NCI-H69 (cell line): ENCODE results near the gene PAIP2B.
"Not testable (repeated sequence)": the region's sequence is repeated elsewhere in the genome, so short reads cannot be mapped to it uniquely, and the experiment has no call there.

Experiments used
- DNase-seq: peaks from one replicate; lab custom pipeline; 2025; lab: John Stamatoyannopoulos, UW

PAIP2B gene, protein sequence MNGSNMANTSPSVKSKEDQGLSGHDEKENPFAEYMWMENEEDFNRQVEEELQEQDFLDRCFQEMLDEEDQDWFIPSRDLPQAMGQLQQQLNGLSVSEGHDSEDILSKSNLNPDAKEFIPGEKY

DNA sequence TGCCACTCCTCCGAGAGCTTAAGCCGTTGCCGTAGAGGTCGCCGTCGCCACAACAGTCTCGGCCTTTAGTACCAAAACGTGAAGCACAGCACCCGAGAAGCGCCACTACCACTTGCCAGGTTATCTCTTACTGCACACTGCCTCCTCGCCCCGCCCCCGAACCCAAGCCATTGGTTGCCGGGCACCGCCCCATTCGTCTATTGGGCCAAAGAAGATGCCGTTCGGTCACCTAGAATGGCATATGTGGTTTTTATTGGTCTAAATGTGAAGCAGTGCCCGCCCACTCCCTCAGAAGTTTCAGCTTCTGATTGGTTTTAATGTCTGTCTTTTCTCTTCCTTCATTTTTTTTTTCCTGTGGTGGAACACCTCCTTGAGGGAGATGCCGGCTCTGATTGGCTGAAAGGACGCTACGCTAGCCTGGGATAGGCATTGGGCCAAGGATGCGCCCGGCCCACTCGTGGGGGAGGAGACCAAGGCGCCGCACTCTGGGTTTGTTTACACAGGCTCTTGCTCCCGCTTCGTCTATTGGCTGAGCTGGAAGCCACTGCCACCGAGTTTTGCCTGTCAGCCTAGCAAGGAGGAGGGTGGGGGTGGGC lies at the start of gene PAIP2B:
PAIP2B (minus strand) TSS at position 139 of the 596 bp plus-strand sequence. CDS start 24,514 bp downstream, outside the sequence.
- peak; percentile 98 for DNase-seq

DNA sequence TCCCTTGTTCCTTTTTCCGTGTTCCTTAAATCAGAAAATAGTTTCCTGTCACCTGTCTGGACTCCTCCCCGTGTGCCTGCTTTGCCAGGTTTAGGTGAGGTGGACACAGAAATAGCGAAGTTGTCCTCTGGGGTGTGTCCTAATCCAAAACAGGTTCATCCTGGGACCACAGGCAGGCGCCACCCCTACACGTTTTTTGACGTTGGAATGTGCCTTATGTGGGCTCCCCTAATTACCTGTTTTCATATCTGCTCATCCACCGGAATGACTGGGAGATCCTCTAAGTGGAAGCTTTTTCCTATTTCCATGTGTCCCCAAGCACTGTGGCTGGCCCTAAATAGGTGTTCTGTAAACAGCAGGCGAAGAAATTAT lies 49.0 kb upstream of the PAIP2B start:
- no peak for DNase-seq

DNA sequence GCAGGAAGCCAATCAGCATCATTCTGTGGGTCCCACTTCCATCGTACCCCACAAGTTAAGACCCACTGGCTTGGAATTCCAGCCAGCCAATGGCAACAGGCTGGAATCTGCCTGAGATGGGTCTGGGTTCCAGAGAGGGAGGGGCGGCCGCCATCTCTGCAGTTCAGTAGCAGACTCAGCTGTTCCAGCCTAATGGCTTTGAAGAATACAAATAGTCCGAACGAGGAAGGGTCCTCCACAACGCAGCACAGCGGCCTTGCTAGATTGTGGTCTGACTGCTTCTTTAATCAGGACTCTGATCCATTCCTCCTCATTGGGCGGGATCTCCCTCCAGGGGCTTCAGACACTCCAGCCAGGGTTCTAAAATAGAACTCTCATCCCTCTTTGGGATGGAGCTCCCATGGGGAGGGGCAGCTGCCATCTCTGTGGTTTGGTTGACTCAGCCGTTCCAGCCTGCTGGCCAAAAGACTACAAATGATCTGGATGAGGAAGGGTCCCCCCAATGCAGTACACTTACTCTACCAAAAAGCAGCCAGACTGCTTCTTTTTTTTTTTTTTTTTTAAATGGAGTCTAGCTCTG lies 42.7 kb upstream of the PAIP2B start:
- DNase-seq = no peak

DNA sequence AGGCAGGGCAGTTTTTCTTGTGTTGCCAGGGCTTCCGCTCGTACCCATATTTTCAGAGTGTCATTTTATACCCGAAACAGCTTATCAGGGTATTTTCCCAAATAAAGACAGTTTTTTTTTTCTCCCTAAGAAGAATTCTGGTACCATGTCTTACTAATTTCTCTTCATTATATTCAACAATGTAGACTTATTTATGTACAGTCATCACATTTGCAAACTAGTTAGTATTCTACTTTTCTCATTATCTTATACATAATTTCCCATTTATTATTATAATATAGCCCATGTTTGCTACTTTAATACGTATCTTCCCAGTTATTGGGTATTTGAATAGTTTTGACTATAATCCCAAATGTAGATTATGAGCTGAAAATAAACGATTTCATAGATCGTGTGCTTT lies 36.5 kb upstream of the PAIP2B start:
- no peak for DNase-seq

DNA sequence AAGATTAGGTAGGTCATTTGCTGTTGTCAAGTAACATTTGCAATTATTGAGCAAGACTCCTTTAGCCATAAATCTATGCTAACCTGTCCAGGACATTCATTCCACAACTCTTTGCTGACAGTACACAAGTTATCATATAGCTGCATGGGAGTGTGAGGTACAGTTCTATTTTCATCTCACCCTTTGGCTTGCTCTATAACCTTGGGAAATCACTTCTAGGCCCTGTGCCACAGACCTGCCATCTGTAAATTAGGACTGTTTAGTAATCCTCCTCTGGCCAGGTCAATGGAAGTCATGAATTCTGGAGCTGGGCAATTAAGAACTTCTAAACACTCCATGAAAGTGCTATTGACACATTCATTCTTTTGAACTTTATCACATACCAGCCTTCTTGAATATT lies 34.6 kb upstream of the PAIP2B start:
- DNase-seq = no peak

DNA sequence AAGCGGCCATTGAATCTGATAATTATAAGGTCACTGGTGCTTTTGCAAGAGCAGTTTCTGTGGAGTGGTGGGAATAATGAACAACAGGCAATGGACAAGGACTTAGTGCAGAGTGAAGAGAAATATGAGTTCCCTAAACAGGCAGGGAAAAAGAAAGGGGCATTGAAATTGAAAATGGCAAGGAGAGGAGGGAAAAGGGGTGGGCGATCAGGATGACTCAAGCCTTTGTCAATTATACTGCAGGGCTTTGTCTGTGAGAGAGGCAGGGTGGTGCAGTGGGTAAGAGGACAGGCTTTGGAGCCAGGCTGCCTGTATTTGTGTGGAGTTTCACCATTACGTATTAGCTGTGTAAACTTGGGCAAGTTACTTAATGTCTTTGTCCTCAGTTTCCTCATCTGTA lies 29.5 kb upstream of the PAIP2B start:
- no peak for DNase-seq

DNA sequence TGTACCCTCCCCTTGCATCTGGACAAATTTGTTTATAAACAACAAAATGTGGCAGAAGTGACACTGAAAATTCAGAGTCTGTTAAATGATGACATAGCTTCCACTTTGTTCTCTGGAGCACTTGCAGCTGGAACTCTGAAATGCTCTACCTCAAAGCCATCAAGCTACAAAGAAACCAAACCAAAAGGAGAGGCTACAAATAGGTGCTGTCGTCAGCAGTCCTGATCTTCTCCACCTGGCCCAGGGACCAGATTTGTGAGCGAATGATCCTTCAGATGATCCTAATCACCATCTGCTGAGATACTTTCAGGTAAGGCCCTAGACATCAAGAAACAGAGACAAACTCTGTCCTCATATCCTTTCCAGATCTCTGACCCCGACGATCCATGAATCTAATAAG lies 27.9 kb upstream of the PAIP2B start:
- DNase-seq = no peak

DNA sequence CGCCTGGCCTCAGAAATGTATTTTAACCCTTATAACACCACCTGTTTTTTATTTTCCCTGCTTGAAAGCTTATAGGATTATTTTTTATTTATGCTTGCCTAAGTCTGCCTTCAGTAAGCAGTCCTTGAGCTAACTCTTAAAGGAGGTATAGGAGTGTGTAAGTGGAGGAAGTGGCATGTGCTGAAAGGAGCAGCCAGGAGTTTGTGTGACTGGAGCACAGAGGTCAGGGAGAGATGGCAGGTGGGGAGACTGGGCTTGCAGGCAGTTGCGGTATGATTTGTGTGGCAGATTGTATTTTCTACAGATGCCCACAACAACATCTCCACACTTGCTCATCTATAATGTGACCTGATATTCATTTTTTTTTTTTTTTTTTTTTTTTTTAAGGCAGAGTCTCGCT lies 27.2 kb upstream of the PAIP2B start:
- no peak for DNase-seq

DNA sequence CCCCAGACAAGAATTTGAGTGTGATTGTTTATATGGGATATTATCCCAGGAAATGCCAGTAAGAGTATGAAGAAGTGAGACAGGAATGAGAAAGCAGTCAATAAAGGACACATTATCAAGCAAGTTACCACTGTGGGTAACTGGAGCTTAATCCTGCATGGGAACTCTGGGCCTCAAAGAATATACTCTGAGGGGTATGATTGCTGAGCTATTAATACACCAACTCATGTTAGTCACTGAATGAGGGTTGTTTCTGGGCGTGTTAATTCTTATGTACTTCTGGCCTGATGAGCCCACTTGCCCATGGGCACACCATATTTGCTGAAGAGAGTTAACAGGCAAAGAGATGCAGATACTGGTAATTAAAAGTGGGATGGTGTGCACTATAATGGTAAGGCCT lies 26.6 kb upstream of the PAIP2B start:
- DNase-seq = no peak

DNA sequence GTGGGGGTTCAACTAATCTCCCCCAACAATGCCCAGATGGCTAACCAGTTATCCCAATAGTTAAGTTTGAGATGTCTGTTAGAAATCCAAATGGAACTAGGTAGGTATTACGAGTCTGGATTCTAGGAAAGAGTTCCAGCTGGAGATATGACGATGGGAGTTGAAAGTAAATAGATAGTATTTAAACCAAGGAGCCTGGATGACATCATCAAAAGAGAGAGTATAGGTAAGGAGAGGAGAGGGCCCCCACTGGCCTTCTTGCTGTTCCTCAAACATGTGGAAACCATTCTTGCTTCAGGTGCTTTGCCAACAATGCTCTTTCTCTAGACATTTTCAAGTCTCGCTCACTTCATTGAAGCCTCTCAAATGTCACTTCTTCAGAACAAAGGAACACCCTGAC lies 26.0 kb upstream of the PAIP2B start:
- DNase-seq = no peak

DNA sequence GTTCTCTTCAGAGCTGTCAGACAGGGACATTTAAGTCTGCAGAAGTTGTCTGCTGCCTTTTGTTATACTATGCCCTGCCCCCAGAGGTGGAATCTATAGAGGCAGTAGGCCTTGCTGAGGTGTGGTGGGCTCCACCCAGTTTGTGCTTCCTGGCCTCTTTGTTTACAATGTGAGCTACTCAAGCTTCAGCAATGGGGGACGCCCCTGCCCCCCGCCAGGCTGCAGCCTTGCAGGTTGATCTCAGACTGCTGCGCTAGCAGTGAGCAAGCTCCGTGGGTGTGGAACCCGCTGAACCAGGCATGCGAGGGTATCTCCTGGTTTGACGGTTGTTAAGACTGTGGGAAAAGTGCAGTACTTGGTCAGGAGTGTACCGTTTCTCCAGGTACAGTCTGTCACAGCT lies 24.0 kb upstream of the PAIP2B start:
- DNase-seq = peak; percentile 46

DNA sequence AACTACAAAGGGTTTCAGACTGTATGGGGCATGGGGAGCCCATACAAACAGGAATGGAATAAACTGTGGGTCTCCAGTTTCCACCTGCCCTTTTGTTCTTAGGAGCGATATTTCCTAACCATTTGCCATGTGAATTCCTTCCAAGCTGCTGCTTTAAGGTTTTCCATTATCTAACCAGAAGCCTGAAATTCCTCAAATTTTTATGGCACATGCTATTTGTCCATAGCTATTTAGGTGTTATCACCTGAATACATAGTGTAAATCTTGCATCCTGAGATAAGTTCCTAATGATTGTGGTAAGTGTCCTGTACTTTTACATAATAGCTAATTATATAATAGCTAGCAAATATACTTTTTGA lies 17.4 kb upstream of the PAIP2B start:
- no peak for DNase-seq

DNA sequence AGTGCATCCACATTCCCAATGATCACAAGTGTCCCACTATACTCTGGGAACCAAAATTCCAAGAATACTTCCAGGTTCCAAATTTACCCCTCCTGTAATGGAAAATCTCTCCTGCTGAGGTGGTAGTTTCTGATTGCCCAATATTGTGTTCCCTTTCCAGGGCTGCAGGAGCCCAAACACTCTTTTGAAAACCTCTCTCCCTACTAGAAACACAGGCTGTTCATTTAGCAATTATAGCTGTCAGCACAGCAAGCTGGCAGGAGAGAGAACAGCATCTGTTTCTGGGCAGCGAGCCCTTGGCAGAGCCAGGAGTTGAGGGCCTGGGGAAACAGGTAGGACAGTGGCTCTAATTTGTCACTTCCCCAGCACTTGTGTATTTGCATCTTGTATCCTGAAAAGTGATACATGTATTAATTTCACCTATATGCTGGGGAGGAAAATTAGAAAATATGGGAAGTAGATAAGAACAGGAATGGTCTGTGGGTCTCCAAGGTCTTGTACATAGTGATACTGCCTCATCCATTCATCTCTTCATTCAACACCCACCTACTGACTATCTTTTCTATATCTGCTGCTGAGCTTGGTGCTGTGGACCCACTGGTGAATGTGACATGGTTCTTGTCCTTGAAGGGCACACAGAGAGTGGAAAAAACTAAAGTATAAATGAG lies 16.9 kb upstream of the PAIP2B start:
- DNase-seq = peak; percentile 28

DNA sequence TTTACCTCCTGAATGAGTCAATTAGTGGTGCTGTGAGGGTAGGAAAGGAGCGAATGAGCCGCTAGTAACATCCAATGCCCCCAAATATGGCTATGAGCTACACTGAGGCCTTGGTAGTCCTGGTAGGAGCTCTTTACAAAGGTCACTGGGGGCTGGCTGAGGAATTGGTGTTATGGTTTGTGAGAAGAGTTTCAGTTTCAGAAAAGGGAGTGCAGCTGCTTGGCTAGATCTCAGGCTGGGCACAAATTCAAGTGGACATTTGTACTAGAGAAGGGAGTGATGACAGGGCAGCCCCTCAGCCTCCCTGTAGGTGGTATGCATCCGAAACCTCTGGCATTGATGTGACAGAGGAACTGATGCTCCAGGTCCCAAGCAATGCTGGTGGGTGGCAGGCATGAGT lies 13.9 kb upstream of the PAIP2B start:
- DNase-seq = no peak

DNA sequence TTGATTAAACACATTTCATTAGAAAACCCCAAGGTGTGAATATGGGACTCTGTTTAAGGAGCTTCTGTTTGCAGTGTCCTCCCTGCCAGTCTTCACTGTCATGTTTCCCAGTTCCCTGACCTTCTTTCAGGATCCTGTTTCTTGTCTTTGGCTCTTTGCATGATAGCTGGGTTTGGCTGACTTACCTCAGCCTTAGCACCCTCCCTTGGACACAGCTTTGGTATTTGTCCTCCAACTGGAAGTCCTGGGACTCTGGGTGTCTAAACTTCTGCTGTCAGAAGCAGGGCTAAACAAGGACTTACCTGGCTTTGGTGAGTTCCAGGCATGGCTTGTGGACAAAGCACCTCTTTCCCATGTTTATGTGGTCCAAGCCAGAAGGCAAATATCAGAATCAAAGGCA lies 11.2 kb upstream of the PAIP2B start:
- DNase-seq = no peak

DNA sequence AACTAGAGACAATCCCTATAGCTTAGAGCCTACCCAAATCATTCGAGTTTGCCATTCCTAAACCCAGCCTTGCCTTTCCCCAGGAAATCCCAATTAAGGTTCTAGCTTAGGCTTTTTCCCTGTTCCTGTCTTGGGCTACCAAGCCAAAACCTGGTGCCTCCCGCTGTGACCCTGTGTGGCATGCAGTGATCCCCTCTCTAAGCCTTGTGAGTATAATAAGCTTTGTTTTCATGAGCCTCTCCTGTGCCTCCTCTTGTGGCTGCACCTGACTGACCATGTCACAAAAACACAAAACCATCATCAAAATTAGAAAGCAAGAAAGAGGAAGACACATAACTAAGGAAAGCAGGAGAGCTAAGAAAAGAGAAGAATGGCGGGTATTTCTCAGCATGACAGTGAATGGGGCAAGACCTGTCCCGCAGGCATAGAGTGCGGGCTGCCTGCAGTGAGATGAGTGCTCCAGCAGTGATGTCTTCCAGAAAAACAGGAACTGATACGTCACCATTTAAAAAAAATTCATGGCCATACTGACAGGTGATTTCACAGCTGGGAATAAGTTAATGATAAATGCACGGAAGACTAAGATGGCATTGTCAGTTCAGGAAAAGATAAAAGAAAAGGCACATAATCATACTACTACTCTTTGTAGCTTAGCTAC lies 9.2 kb upstream of the PAIP2B start:
- DNase-seq = no peak

DNA sequence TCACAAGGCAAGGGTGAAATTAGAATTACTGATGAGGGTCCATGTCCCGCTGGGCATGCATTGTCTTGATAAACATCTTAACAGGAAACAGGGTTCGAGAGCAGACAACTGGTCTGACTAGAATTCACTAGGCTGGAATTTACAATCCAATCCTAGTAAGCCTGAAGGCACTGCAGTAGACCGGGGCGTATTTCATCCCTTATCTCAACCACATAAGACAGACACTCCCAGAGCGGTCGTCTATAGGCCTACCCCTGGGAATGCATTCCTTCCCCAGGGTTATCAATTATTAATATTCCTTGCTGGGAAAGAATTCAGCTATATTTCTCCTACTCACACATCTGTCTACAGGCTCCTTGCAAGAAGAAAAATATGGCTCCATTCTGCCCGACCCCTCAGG lies 6.2 kb upstream of the PAIP2B start:
- DNase-seq = not testable (repeated sequence)

DNA sequence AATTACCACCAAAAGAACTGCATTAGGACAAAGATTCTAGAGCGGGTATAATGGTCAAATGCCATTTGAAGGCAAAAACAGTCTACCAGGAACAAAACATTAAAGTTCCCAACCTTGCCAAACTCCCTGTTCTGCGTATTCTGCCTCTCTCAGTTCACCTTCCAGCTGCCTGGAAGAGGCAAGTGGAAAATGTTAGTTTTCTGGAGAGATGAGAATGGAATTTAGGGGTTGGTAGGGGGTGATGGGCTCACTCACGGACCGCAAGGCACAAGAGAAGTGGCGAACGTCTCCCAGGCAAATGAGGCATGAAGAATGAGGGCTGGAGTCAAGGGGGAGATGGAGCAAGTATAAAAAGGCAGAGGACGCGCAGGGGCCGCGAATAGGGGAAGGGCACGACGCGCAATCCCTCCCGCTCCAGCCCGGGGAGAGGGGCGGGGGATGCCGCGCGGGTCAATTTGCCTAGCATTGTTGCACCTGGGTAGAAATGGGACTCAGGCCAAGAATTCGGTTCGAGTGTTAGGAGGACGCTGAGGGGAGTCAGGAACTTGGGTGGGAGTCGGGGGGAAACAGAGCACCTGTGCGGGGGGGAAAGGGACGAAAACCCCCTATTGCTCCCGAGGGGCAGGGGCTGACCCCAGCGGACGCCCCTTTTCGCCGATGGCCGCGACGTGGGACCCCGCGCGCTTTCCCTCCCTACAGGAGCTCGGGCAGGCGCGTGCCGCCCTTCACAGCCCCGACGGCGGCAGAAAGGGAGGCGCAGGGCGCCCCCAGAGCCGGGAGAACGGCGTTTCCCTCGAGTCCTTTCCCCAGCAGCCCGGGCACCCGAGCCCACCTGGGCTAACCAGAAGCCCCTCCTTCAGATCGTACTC lies 573 bp downstream of the PAIP2B start:
- DNase-seq = peak; percentile 79

DNA sequence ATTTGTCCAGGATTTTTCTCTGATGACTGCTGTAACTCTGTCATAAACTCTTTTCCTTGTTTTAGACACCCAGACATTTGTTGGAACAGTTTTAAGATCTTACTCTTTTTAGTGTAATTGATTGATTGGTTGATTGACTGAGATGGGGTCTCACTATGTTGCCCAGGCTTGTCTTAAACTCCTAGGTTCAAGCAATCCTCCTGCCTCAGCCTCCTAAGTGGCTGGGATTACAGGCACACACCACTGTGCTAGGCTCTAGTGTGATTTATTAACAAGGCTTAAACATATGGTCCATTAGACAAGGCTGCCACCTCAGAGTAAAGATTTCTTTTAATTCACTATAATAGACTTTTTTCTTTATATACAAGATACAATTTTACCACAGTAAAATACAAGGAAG lies 2.0 kb downstream of the PAIP2B start:
- no peak for DNase-seq

DNA sequence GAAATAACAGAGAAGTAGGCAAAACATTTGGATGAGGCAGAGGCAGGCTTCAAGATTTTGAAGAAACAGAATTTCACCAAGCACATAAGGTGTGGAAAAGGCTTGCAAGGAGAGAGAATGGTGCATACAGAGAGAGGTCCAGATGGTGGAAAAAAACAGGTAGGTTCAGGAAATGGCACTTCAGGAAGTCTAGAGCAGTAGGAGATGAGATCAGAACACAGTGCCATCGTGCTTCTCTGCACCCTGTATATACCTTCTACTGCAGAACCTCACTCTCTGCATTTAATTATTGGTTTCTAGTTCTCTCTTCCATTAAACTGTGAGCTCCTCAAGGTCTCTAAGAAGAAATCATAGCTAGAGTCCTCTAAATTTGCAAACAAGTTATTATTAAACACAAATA lies 2.4 kb downstream of the PAIP2B start:
- peak; percentile 32 for DNase-seq

DNA sequence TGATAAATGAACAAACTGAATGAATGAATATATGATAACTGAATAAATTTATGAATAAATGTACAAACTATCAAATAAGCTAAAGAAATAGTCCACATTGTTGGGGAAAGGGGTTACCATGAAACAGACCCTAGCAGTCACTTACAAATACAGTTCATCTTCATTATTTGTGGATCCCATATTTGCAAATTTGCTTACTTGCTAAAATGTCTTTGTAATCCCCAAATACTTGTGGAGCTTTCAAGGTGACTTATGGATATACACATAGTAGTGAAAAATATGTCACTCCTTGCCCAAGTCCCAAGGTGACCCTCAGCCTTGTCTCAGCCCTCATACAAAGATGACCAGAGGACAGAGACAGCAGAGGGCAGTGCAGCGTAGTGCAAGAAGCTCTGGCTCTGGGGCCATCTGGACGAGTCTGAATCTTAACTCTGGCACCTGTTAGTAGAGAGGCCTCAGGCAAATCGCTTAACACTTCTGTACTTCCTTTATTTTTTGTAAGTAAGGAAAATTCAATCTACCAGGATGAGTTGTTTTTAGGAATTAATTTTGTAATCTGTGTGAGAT lies 3.1 kb downstream of the PAIP2B start:
- peak; percentile 70 for DNase-seq

DNA sequence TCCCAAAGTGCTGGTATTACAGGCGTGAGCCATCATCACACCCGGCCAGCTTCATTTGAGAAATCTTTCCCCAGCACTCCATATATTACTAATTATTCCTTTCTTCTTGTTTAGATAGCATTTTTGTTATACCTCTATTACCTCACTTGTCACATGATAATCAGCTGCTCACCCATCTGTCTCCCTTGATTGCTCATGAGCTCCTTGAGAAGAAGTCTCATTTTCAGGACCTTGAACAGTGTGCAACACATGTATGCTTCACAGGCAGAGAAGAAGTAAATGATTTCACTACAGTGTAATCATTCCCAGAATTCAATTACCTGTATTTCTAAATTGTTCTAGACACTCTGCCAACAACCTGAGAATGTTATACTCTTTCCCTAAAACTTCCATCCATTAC lies 6.2 kb downstream of the PAIP2B start:
- DNase-seq = no peak
